SK-N-SH (cell line): ENCODE measurements around the gene INPP5K. TPM values are rescaled to one million over a fixed set of nuclear protein-coding genes. Genes with fewer than 3 reads are reported as not detected.

Experiments
- CTCF ChIA-PET: fragments of 300-600, 350-600 bp; formaldehyde crosslinking; extraction: SDS; loops from one replicate; lab custom pipeline; 2021; lab: Yijun Ruan, JAX
- POLR2A ChIA-PET: fragments of 350-600 bp; sonication (Branson Sonifier 250); formaldehyde crosslinking; extraction: SDS; loops from one replicate; lab custom pipeline; 2020; ENCODE audit warnings: antibody characterized with exemption, inconsistent platforms; lab: Yijun Ruan, JAX
- DNase-seq: peaks from one replicate; pipeline ENCODE4 v3.0.0; 2012
- H2AFZ ChIP-seq: fragments of 200-600 bp; sonication (generic); 2 replicates; pipeline ENCODE4 v1.8.1; 2016; ENCODE audit warnings: antibody characterized with exemption, mild to moderate bottlenecking, low read depth
- H3F3A ChIP-seq: fragments of 200-600 bp; sonication (generic); replicated peaks from 2 replicates; pipeline ENCODE3; 2016; ENCODE audit warnings: antibody characterized with exemption, mild to moderate bottlenecking; ENCODE audit not compliant: insufficient read depth
- H3K27ac ChIP-seq, 2 experiments: fragments of 200-500 bp in 1 of 2; fragments of 200-600 bp in 1 of 2; sonication (Bioruptor generic) in 1 of 2; sonication (generic), shearing (Covaris generic) in 1 of 2; 2 replicates each; pipeline versions ENCODE4 v1.5.1 to v1.6.1; 2014 to 2016; ENCODE audit warnings: low read depth in 2 of 2, inconsistent platforms in 1 of 2, low read length in 1 of 2, mild to moderate bottlenecking in 1 of 2, mixed read lengths in 1 of 2
- H3K27me3 ChIP-seq: fragments of 200-600 bp; sonication (generic), shearing (Covaris generic); 2 replicates; pipeline ENCODE4 v1.6.1; 2016; ENCODE audit warnings: mixed run types; ENCODE audit not compliant: insufficient read depth
- H3K36me3 ChIP-seq, 2 experiments: fragments of 200-500 bp in 1 of 2; fragments of 200-600 bp in 1 of 2; sonication (Bioruptor generic) in 1 of 2; sonication (generic) in 1 of 2; replicated peaks in 1 of 2; 2 replicates each; pipeline versions ENCODE3 to v1.5.1; 2014 to 2016; ENCODE audit warnings: low read length in 1 of 2, mild to moderate bottlenecking in 1 of 2; ENCODE audit not compliant: insufficient read depth in 2 of 2, control insufficient read depth in 1 of 2
- H3K4me1 ChIP-seq, 2 experiments: fragments of 200-500 bp in 1 of 2; fragments of 200-600 bp in 1 of 2; sonication (Bioruptor generic) in 1 of 2; sonication (generic), shearing (Covaris generic) in 1 of 2; 2 replicates each; pipeline versions ENCODE4 v1.5.1 to v1.6.1; 2014 to 2016; ENCODE audit warnings: low read depth in 1 of 2, low read length in 1 of 2, mixed run types in 1 of 2; ENCODE audit not compliant: insufficient read depth in 2 of 2, control insufficient read depth in 1 of 2
- H3K4me2 ChIP-seq: fragments of 200-600 bp; sonication (generic), shearing (Covaris generic); 2 replicates; pipeline ENCODE4 v1.6.1; 2017; ENCODE audit warnings: mixed run types
- H3K4me3 ChIP-seq, 2 experiments: fragments of 200-500 bp in 1 of 2; fragments of 200-600 bp in 1 of 2; sonication (Bioruptor generic) in 1 of 2; sonication (generic), shearing (Covaris generic) in 1 of 2; 2 replicates each; pipeline versions ENCODE4 v1.5.1 to v1.8.1; 2014 to 2016; ENCODE audit warnings: low read depth in 2 of 2, inconsistent platforms in 1 of 2, low read length in 1 of 2, mild to moderate bottlenecking in 1 of 2, mixed read lengths in 1 of 2, moderate library complexity in 1 of 2
- H3K79me2 ChIP-seq: fragments of 200-600 bp; sonication (generic); 2 replicates; pipeline ENCODE4 v1.8.1; 2017; ENCODE audit warnings: mild to moderate bottlenecking; ENCODE audit not compliant: insufficient read depth
- H3K9ac ChIP-seq: fragments of 200-600 bp; sonication (generic); 2 replicates; pipeline ENCODE4 v1.6.1; 2017; ENCODE audit warnings: mixed run types
- H3K9me2 ChIP-seq: fragments of 200-600 bp; sonication (generic); 2 replicates; pipeline ENCODE4 v1.6.1; 2017; ENCODE audit warnings: mixed run types
- H3K9me3 ChIP-seq: fragments of 200-600 bp; sonication (generic); 2 replicates; pipeline ENCODE4 v1.6.1; 2017; ENCODE audit warnings: mixed run types, mild to moderate bottlenecking, moderate library complexity
- H4K20me1 ChIP-seq: fragments of 200-600 bp; sonication (generic); 2 replicates; pipeline ENCODE4 v1.6.1; 2017; ENCODE audit warnings: mild to moderate bottlenecking, mixed run types; ENCODE audit not compliant: insufficient read depth
- CHD2 ChIP-seq: fragments of 150-350 bp; IDR thresholded peaks from 2 replicates; pipeline ENCODE4 v1.6.1; 2018; ENCODE audit warnings: low read length; ENCODE audit not compliant: partially characterized antibody
- ELF1 ChIP-seq: IDR thresholded peaks from 2 replicates; pipeline ENCODE4 v1.4.0; 2012
- EP300 ChIP-seq, 2 experiments: IDR thresholded peaks; 2 replicates each; pipeline versions ENCODE4 v1.4.0 to v1.6.1; 2012; ENCODE audit warnings: borderline replicate concordance in 1 of 2, low read depth in 1 of 2, low read length in 1 of 2
- EZH2phosphoT487 ChIP-seq: fragments of 200-600 bp; sonication (generic); IDR thresholded peaks from 2 replicates; pipeline ENCODE4 v1.6.1; 2017; ENCODE audit warnings: low read depth, mixed run types, mild to moderate bottlenecking, antibody characterized with exemption, moderate library complexity, borderline replicate concordance
- FOSL2 ChIP-seq: IDR thresholded peaks from 2 replicates; pipeline ENCODE4 v1.4.0; 2012; ENCODE audit warnings: low read depth, mild to moderate bottlenecking, moderate library complexity, borderline replicate concordance
- FOXM1 ChIP-seq: IDR thresholded peaks from 2 replicates; pipeline ENCODE4 v1.4.0; 2012; ENCODE audit warnings: low read depth, mild to moderate bottlenecking
- GABPA ChIP-seq: IDR thresholded peaks from 2 replicates; pipeline ENCODE4 v1.4.0; 2012; ENCODE audit warnings: low read depth, mild to moderate bottlenecking
- MXI1 ChIP-seq: IDR thresholded peaks from 2 replicates; pipeline ENCODE4 v1.6.1; 2012; ENCODE audit warnings: mild to moderate bottlenecking, low read depth, low read length, improper control_type of control experiment
- NFIC ChIP-seq: IDR thresholded peaks from 2 replicates; pipeline ENCODE4 v1.4.0; 2012; ENCODE audit warnings: borderline replicate concordance
- NRF1 ChIP-seq: IDR thresholded peaks from 2 replicates; pipeline ENCODE4 v1.6.1; 2012; ENCODE audit warnings: low read depth, mild to moderate bottlenecking, low read length
- POLR2AphosphoS5 ChIP-seq: IDR thresholded peaks from 2 replicates; pipeline ENCODE4 v1.6.1; 2012; ENCODE audit warnings: low read depth, low read length
- RAD21 ChIP-seq: IDR thresholded peaks from 2 replicates; pipeline ENCODE4 v1.6.1; 2012; ENCODE audit warnings: mild to moderate bottlenecking, low read length
- RXRA ChIP-seq: IDR thresholded peaks from 2 replicates; pipeline ENCODE4 v1.4.0; 2012; ENCODE audit warnings: low read depth, mild to moderate bottlenecking, borderline replicate concordance
- SIN3A ChIP-seq: IDR thresholded peaks from 2 replicates; pipeline ENCODE4 v1.6.1; 2012; ENCODE audit warnings: low read depth, mild to moderate bottlenecking, low read length, moderate library complexity, borderline replicate concordance
- SMC3 ChIP-seq: IDR thresholded peaks from 2 replicates; pipeline ENCODE4 v1.6.1; 2012; ENCODE audit warnings: low read depth, low read length, improper control_type of control experiment
- TEAD4 ChIP-seq: IDR thresholded peaks from 2 replicates; pipeline ENCODE4 v1.4.0; 2012; ENCODE audit warnings: mild to moderate bottlenecking, borderline replicate concordance; ENCODE audit not compliant: insufficient read depth
- YY1 ChIP-seq: IDR thresholded peaks from 2 replicates; pipeline ENCODE4 v1.4.0; 2012; ENCODE audit warnings: low read depth, mild to moderate bottlenecking
- WGBS: methylation state at CpG from one replicate; pipeline ENCODE4 v1.1.6; 2017; ENCODE audit warnings: low lambda C conversion rate; 5-methylcytosine and 5-hydroxymethylcytosine counted together
- polyA plus RNA-seq, 3 experiments: library from polyadenylated mRNA; depleted of rRNA; stranded (reverse); fragments of >200 nt; gene quantifications; 2 replicates each; pipeline ENCODE4 v1.2.3, GENCODE V29; 2012
- TF ChIP-seq, protein P1 (sequence below): IDR thresholded peaks from 2 replicates; pipeline ENCODE4 v1.6.1; 2012; ENCODE audit warnings: mild to moderate bottlenecking, low read depth, low read length, moderate library complexity
- TF ChIP-seq, protein P2 (sequence below): fragments of 150-350 bp; IDR thresholded peaks from 2 replicates; pipeline ENCODE4 v1.6.1; 2017; ENCODE audit warnings: antibody characterized with exemption, low read length, low read depth, borderline replicate concordance
- TF ChIP-seq, protein P3 (sequence below): fragments of 150-350 bp; IDR thresholded peaks from 2 replicates; pipeline ENCODE4 v1.6.1; 2016; ENCODE audit warnings: mild to moderate bottlenecking, low read depth, low read length
- TF ChIP-seq, protein P4 (sequence below): IDR thresholded peaks from 2 replicates; pipeline ENCODE4 v1.4.0; 2012; ENCODE audit warnings: low read depth, borderline replicate concordance
- TF ChIP-seq, protein P5 (sequence below): fragments of 200-600 bp; sonication (generic); IDR thresholded peaks from 2 replicates; pipeline ENCODE4 v1.6.1; 2017; ENCODE audit warnings: antibody characterized with exemption, mild to moderate bottlenecking, moderate library complexity
- TF ChIP-seq, protein P6 (sequence below): IDR thresholded peaks from 2 replicates; pipeline ENCODE4 v1.4.0; 2012; ENCODE audit warnings: low read depth

The INPP5K gene
- polyA plus RNA-seq, 1 of the 3 experiments (the other 2 are of a cell fraction) = 26.2 TPM

DNA sequence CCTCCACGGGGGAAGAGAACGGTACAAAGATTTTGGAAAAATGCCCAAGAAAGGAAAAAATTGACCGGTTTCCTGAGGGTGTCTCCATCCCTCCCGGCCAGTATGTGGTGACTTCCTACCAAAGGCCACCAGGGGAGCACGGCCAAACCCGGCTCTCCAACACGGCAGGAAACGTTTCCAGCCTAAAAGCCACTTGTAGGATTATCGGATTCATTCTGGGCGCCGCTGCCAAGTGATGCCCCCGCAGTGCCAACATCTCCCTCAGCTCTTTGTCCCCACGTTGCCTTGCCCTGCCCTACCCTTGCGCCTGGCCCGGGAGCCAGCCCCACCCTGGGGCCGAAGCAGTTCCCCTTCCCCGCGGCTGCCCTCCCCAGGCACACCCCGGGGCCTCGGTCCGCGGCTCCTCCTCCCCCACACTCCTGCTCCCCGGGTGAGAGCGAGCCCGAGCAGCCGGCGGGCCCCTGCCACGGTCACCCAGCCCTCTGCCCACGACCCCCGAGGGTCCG is 61.1 kb downstream of the INPP5K start:
- peaks cover 57% of the 10 kb centered on the region for H3K79me2 ChIP-seq
- H3K27ac ChIP-seq = peak overlapping the region; percentile 77 to 92
- POLR2A ChIA-PET = interaction anchor here (1.0 to 1.7 kb wide), 2 partner anchors 10 to 33 kb away, joined by 3 to 6 read pairs; no protein-coding TSS in a partner anchor
- no peaks in the 10 kb centered on the region for H3K9me3 ChIP-seq
- no peak overlapping the region; the same call in 1 of the 2 replicates for H2AFZ ChIP-seq
- H4K20me1 ChIP-seq = peaks cover 54% of the 10 kb centered on the region
- no peak for TF ChIP-seq FOXM1
- TF ChIP-seq CHD2 = no peak
- TF ChIP-seq, protein P1, sequence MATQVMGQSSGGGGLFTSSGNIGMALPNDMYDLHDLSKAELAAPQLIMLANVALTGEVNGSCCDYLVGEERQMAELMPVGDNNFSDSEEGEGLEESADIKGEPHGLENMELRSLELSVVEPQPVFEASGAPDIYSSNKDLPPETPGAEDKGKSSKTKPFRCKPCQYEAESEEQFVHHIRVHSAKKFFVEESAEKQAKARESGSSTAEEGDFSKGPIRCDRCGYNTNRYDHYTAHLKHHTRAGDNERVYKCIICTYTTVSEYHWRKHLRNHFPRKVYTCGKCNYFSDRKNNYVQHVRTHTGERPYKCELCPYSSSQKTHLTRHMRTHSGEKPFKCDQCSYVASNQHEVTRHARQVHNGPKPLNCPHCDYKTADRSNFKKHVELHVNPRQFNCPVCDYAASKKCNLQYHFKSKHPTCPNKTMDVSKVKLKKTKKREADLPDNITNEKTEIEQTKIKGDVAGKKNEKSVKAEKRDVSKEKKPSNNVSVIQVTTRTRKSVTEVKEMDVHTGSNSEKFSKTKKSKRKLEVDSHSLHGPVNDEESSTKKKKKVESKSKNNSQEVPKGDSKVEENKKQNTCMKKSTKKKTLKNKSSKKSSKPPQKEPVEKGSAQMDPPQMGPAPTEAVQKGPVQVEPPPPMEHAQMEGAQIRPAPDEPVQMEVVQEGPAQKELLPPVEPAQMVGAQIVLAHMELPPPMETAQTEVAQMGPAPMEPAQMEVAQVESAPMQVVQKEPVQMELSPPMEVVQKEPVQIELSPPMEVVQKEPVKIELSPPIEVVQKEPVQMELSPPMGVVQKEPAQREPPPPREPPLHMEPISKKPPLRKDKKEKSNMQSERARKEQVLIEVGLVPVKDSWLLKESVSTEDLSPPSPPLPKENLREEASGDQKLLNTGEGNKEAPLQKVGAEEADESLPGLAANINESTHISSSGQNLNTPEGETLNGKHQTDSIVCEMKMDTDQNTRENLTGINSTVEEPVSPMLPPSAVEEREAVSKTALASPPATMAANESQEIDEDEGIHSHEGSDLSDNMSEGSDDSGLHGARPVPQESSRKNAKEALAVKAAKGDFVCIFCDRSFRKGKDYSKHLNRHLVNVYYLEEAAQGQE = no peak
- no peak for TF ChIP-seq GABPA
- no peak for TF ChIP-seq ELF1
- TF ChIP-seq EZH2phosphoT487 = no peak
- no peak for TF ChIP-seq FOSL2
- TF ChIP-seq, protein P2, sequence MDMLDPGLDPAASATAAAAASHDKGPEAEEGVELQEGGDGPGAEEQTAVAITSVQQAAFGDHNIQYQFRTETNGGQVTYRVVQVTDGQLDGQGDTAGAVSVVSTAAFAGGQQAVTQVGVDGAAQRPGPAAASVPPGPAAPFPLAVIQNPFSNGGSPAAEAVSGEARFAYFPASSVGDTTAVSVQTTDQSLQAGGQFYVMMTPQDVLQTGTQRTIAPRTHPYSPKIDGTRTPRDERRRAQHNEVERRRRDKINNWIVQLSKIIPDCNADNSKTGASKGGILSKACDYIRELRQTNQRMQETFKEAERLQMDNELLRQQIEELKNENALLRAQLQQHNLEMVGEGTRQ = no peak
- peak; percentile 32; the same call in 1 of the 2 replicates for TF ChIP-seq NFIC
- TF ChIP-seq YY1 = no peak
- TF ChIP-seq, protein P3, sequence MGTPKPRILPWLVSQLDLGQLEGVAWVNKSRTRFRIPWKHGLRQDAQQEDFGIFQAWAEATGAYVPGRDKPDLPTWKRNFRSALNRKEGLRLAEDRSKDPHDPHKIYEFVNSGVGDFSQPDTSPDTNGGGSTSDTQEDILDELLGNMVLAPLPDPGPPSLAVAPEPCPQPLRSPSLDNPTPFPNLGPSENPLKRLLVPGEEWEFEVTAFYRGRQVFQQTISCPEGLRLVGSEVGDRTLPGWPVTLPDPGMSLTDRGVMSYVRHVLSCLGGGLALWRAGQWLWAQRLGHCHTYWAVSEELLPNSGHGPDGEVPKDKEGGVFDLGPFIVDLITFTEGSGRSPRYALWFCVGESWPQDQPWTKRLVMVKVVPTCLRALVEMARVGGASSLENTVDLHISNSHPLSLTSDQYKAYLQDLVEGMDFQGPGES = no peak
- TF ChIP-seq MXI1 = peak; percentile 67
- peak; percentile 32 for TF ChIP-seq SMC3
- TF ChIP-seq, protein P4, sequence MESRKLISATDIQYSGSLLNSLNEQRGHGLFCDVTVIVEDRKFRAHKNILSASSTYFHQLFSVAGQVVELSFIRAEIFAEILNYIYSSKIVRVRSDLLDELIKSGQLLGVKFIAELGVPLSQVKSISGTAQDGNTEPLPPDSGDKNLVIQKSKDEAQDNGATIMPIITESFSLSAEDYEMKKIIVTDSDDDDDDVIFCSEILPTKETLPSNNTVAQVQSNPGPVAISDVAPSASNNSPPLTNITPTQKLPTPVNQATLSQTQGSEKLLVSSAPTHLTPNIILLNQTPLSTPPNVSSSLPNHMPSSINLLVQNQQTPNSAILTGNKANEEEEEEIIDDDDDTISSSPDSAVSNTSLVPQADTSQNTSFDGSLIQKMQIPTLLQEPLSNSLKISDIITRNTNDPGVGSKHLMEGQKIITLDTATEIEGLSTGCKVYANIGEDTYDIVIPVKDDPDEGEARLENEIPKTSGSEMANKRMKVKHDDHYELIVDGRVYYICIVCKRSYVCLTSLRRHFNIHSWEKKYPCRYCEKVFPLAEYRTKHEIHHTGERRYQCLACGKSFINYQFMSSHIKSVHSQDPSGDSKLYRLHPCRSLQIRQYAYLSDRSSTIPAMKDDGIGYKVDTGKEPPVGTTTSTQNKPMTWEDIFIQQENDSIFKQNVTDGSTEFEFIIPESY = no peak
- TF ChIP-seq RXRA = no peak
- TF ChIP-seq, protein P5, sequence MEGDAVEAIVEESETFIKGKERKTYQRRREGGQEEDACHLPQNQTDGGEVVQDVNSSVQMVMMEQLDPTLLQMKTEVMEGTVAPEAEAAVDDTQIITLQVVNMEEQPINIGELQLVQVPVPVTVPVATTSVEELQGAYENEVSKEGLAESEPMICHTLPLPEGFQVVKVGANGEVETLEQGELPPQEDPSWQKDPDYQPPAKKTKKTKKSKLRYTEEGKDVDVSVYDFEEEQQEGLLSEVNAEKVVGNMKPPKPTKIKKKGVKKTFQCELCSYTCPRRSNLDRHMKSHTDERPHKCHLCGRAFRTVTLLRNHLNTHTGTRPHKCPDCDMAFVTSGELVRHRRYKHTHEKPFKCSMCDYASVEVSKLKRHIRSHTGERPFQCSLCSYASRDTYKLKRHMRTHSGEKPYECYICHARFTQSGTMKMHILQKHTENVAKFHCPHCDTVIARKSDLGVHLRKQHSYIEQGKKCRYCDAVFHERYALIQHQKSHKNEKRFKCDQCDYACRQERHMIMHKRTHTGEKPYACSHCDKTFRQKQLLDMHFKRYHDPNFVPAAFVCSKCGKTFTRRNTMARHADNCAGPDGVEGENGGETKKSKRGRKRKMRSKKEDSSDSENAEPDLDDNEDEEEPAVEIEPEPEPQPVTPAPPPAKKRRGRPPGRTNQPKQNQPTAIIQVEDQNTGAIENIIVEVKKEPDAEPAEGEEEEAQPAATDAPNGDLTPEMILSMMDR = peak; percentile 63
- TF ChIP-seq NRF1 = no peak
- TF ChIP-seq TEAD4 = no peak
- TF ChIP-seq, protein P6, sequence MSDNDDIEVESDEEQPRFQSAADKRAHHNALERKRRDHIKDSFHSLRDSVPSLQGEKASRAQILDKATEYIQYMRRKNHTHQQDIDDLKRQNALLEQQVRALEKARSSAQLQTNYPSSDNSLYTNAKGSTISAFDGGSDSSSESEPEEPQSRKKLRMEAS = peak; percentile 18; the same call in 1 of the 2 replicates
- TF ChIP-seq POLR2AphosphoS5 = no peak
- no peak for TF ChIP-seq SIN3A
- no peak for TF ChIP-seq EP300 (IDR thresholded peaks at IDR 0.05; ENCODE audit: borderline replicate concordance in 1 of 2, low read depth in 1 of 2, low read length in 1 of 2)
- peak; percentile 34; the same call in 1 of the 2 replicates for TF ChIP-seq RAD21
- TF ChIP-seq, all 33 proteins: peak for 6
- CTCF ChIA-PET = interaction anchor here (0.6 to 2.0 kb wide), 5 partner anchors 22 to 1043 kb away, joined by 3 to 8 read pairs (median 7); partner anchors contain the start of gene INPP5K
- Histone ChIP-seq H3K27me3 (no peaks in the 10 kb centered on the region), H3K4me1 (peaks cover 5 to 8% of the 10 kb centered on the region in 2 experiments; a peak in 2 of 4 replicates), H3K4me3 (peak overlapping the region; percentile 78), H3K9me2 (no peaks in the 10 kb centered on the region), H3F3A (peaks cover 18% of the 10 kb centered on the region), H3K36me3 (peaks cover 3 to 11% of the 10 kb centered on the region in 2 experiments), H3K4me2 (peak overlapping the region; percentile 91), H3K9ac (peak overlapping the region; percentile 98)
- peak; percentile 85 for DNase-seq
- under 1% methylated on average over 21 of the region's 31 CpGs for WGBS
